GM12865 (cell line): ENCODE results near the gene PFDN6.
A peak's percentile ranks its signal among the peaks of the same experiment; 100 is the strongest.

Source experiments
- DNase-seq: peaks from one replicate; pipeline ENCODE4 v3.0.0; 2010; ENCODE audit warnings: low read depth
- H3K4me3 ChIP-seq: 2 replicates; pipeline ENCODE4 v1.5.1; 2011; ENCODE audit warnings: mild to moderate bottlenecking, low read depth, low read length, control low read depth
- CTCF ChIP-seq: IDR thresholded peaks from 2 replicates; pipeline ENCODE4 v1.5.1; 2011; ENCODE audit warnings: low read length, control low read depth, low read depth, inconsistent platforms; ENCODE audit not compliant: insufficient read depth; ENCODE audit errors: missing control alignments

The PFDN6 gene

GRCh38 chr6:33321227-33321626 lies 31.8 kb downstream of the PFDN6 start:
- no peak for DNase-seq
- no peak for TF ChIP-seq CTCF
- peak overlapping the region; percentile 65 for H3K4me3 ChIP-seq

GRCh38 chr6:33323623-33323948 lies 34.2 kb downstream of the PFDN6 start:
- TF ChIP-seq CTCF = no peak
- peak overlapping the region; percentile 65 for H3K4me3 ChIP-seq
- DNase-seq = no peak

- TF ChIP-seq CTCF = no peak
- peak overlapping the region; percentile 65 for H3K4me3 ChIP-seq
- peak; percentile 40 for DNase-seq
Measured at GRCh38 chr6:33324125-33324524, 34.7 kb downstream of the PFDN6 start.

GRCh38 chr6:33329058-33329457 lies 39.7 kb downstream of the PFDN6 start:
- TF ChIP-seq CTCF = no peak
- no peak overlapping the region for H3K4me3 ChIP-seq
- DNase-seq = no peak

- TF ChIP-seq CTCF = no peak
- DNase-seq = no peak
- H3K4me3 ChIP-seq = no peak overlapping the region
Measured at GRCh38 chr6:33330736-33331135, 41.3 kb downstream of the PFDN6 start.

GRCh38 chr6:33333666-33334065 lies 44.3 kb downstream of the PFDN6 start:
- no peak for TF ChIP-seq CTCF
- no peak overlapping the region for H3K4me3 ChIP-seq
- DNase-seq = no peak

- peak; percentile 53 for DNase-seq
- no peak overlapping the region for H3K4me3 ChIP-seq
- TF ChIP-seq CTCF = no peak
Measured at GRCh38 chr6:33335916-33336315, 46.5 kb downstream of the PFDN6 start.
